OCI-LY3 (cell line): ENCODE results near the gene MLLT10.
A peak's percentile ranks its signal among the peaks of the same experiment; 100 is the strongest.

ENCODE experiments used
- H2AFZ ChIP-seq: fragments of 200-600, 300-600 bp; shearing (Covaris generic); 2 replicates; pipeline ENCODE4 v1.6.0; 2014; ENCODE audit warnings: antibody characterized with exemption, low read depth, low read length
- H3K27ac ChIP-seq: fragments of 200-600, 300-600 bp; sonication (generic); 2 replicates; pipeline ENCODE4 v1.5.1; 2014; ENCODE audit warnings: mild to moderate bottlenecking, low read length, moderate library complexity, mixed read lengths
- H3K27me3 ChIP-seq: fragments of 200-600, 300-600 bp; sonication (generic); 2 replicates; pipeline ENCODE4 v1.6.1; 2014; ENCODE audit warnings: low read depth, low read length, mixed read lengths
- H3K36me3 ChIP-seq: fragments of 200-600, 300-600 bp; sonication (generic); replicated peaks from 2 replicates; pipeline ENCODE3; 2014; ENCODE audit warnings: low read depth, low read length, mixed read lengths
- H3K4me1 ChIP-seq: fragments of 300-600, 200-600 bp; sonication (generic); 2 replicates; pipeline ENCODE4 v1.6.1; 2014; ENCODE audit warnings: low read length, mixed read lengths
- H3K4me2 ChIP-seq: fragments of 200-600, 300-600 bp; sonication (generic); 2 replicates; pipeline ENCODE4 v1.6.1; 2014; ENCODE audit warnings: low read length, mixed read lengths
- H3K4me3 ChIP-seq: fragments of 300-600, 200-600 bp; sonication (generic); 2 replicates; pipeline ENCODE4 v1.5.1; 2014; ENCODE audit warnings: antibody characterized with exemption, mild to moderate bottlenecking, low read length, moderate library complexity
- H3K79me2 ChIP-seq: fragments of 300-600, 200-600 bp; shearing (Covaris generic); 2 replicates; pipeline ENCODE4 v1.6.1; 2014; ENCODE audit warnings: mild to moderate bottlenecking, low read length, mixed read lengths
- H3K9ac ChIP-seq: fragments of 300-600, 200-600 bp; shearing (Covaris generic); 2 replicates; pipeline ENCODE4 v1.6.0; 2014; ENCODE audit warnings: mild to moderate bottlenecking, low read length, moderate library complexity
- H3K9me3 ChIP-seq: fragments of 200-600, 300-600 bp; shearing (Covaris generic); 2 replicates; pipeline ENCODE4 v1.6.1; 2014; ENCODE audit warnings: low read length, mixed read lengths; ENCODE audit not compliant: insufficient read depth
- H4K20me1 ChIP-seq: fragments of 200-600, 300-600 bp; sonication (generic); 2 replicates; pipeline ENCODE4 v1.6.1; 2016; ENCODE audit warnings: low read length, mixed read lengths; ENCODE audit not compliant: insufficient read depth
- EZH2phosphoT487 ChIP-seq: fragments of 200-600 bp; shearing (Covaris generic); IDR thresholded peaks from 2 replicates; pipeline ENCODE4 v1.6.1; 2018; ENCODE audit warnings: antibody characterized with exemption, mixed run types, low read depth
- TF ChIP-seq, protein P1 (sequence below): fragments of 200-600, 300-600 bp; sonication (generic); IDR thresholded peaks from 2 replicates; pipeline ENCODE4 v1.5.1; 2014; ENCODE audit warnings: antibody characterized with exemption, low read length, low read depth

The MLLT10 gene

DNA sequence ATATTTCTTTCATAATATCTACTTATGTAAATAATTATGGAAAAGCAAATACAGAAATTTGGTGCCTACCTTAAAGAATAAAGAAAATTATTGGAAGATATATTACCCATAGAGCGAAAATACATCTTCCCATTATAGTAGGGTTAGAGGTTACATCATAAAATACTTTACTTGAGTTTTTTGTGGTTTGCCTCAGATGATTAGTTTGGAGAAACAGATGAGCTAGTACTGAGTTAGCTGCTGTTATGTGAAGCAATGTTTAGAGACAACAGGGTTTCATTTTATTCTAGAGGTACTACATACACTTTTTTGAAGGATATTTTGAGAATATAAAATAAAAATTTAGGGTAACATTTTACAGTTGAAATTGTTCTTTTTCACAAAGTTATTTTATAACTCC is 2.9 kb upstream of the MLLT10 start:
- no peak overlapping the region for H3K4me3 ChIP-seq
- no peaks in the 10 kb centered on the region for H3K36me3 ChIP-seq
- H3K9me3 ChIP-seq: no peaks in the 10 kb centered on the region
- H4K20me1 ChIP-seq: peaks cover 5% of the 10 kb centered on the region; the same call in 1 of the 2 replicates
- no peak overlapping the region for H3K27ac ChIP-seq
- H2AFZ ChIP-seq: no peak overlapping the region
- peaks cover 16% of the 10 kb centered on the region for H3K79me2 ChIP-seq
- H3K4me2 ChIP-seq: no peak overlapping the region
- TF ChIP-seq EZH2phosphoT487: no peak
- TF ChIP-seq, protein P1, sequence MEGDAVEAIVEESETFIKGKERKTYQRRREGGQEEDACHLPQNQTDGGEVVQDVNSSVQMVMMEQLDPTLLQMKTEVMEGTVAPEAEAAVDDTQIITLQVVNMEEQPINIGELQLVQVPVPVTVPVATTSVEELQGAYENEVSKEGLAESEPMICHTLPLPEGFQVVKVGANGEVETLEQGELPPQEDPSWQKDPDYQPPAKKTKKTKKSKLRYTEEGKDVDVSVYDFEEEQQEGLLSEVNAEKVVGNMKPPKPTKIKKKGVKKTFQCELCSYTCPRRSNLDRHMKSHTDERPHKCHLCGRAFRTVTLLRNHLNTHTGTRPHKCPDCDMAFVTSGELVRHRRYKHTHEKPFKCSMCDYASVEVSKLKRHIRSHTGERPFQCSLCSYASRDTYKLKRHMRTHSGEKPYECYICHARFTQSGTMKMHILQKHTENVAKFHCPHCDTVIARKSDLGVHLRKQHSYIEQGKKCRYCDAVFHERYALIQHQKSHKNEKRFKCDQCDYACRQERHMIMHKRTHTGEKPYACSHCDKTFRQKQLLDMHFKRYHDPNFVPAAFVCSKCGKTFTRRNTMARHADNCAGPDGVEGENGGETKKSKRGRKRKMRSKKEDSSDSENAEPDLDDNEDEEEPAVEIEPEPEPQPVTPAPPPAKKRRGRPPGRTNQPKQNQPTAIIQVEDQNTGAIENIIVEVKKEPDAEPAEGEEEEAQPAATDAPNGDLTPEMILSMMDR: no peak
- H3K27me3 ChIP-seq: peaks cover 22% of the 10 kb centered on the region
- H3K9ac ChIP-seq: no peak overlapping the region
- H3K4me1 ChIP-seq: peaks cover 16% of the 10 kb centered on the region; the same call in 1 of the 2 replicates

DNA sequence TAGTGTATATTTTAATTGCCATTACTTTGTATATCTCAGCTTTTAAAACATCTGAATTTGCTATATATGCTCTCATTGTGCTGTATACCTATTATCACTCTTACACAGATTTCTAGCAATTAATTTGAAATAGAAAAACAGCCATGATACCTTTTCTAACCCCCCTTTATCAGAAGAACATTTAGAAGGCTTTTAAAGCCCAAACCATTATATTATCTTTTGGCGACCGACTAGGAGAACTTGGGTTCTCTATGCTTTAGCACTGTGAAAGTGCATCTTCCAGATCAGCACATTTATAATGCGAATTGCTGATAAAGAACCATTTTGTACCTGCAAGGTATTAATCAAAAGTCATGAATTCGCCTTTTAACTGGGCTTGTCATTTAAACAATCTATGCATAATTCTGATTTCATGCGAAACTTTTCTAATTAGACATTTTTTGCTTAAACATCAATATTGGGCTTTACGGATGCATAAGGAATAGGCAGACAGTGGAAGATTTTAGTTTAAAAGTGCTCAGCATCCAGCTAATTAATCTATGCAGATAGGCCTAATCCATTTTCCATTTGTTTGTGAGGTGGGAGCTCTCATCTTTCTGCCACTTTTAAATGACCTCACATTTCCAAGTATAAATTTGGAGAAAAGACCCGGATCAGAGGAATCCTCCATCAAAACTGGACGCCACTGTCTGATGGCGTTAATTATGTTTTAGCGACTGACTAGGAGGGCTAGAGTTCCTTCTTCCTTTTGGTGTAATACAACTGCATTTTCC is 1.2 kb upstream of the MLLT10 start:
- H3K9me3 ChIP-seq: no peaks in the 10 kb centered on the region
- H2AFZ ChIP-seq: peak overlapping the region; percentile 84; the same call in 1 of the 2 replicates
- peaks cover 25% of the 10 kb centered on the region for H3K79me2 ChIP-seq
- peak overlapping the region; percentile 98 for H3K4me3 ChIP-seq
- H3K9ac ChIP-seq: peak overlapping the region; percentile 91
- peaks cover 12% of the 10 kb centered on the region; the same call in 1 of the 2 replicates for H3K4me1 ChIP-seq
- H3K27me3 ChIP-seq: peaks cover 16% of the 10 kb centered on the region
- no peaks in the 10 kb centered on the region for H3K36me3 ChIP-seq
- H3K27ac ChIP-seq: peak overlapping the region; percentile 62
- H4K20me1 ChIP-seq: peaks cover 5% of the 10 kb centered on the region; the same call in 1 of the 2 replicates
- TF ChIP-seq, protein P1: no peak
- TF ChIP-seq EZH2phosphoT487: no peak
- H3K4me2 ChIP-seq: peak overlapping the region; percentile 93

DNA sequence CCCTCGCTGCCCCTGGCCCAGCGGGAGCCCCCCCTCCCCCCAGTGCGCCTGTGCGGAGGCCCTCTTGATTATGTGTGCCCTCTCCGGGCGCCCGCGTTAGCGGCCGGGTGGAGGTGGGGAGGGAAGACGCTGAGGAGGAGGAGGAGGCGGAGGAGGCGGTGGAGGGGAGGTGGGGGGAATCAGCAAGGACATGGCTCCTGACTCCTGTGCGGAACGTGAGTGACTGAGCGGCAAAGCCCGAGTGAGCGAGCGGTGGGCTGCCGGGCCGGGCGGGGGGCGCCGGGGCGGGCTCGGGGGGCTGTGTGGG is 201 bp downstream of the MLLT10 start:
- Histone ChIP-seq H4K20me1 (peaks cover 5% of the 10 kb centered on the region; the same call in 1 of the 2 replicates), H3K4me3 (peak overlapping the region; percentile 98), H3K9me3 (no peaks in the 10 kb centered on the region), H3K27me3 (peaks cover 7% of the 10 kb centered on the region; the same call in 1 of the 2 replicates), H3K36me3 (peaks cover 9% of the 10 kb centered on the region), H3K27ac (peak overlapping the region; percentile 32; the same call in 1 of the 2 replicates), H2AFZ (no peak overlapping the region), H3K4me2 (peak overlapping the region; percentile 37), H3K79me2 (peaks cover 25% of the 10 kb centered on the region), H3K4me1 (peaks cover 11% of the 10 kb centered on the region; the same call in 1 of the 2 replicates), H3K9ac (peak overlapping the region; percentile 76)
- TF ChIP-seq EZH2phosphoT487: no peak
- TF ChIP-seq, protein P1: no peak
